ENCODE data around the gene IMMT. TPM values are rescaled to one million over a fixed set of nuclear protein-coding genes. Genes with fewer than 3 reads are reported as not detected.
A peak's percentile ranks its signal among the peaks of the same experiment; 100 is the strongest.

The IMMT gene
- total RNA-seq, 4 donors from 2014 or later = 46.9 to 59.7 (median 56.1) TPM

GRCh38 chr2:86094229-86094628 lies 101.0 kb downstream of the IMMT start:
- no peak for TF ChIP-seq CTCF (IDR thresholded peaks at IDR 0.05; ENCODE audit: low read depth)

Small RNAs within 50 kb of the gene (small RNA-seq; reads per million reads assigned to genes)
- gene MIR4779 (not detected), gene RF00019 (0.49 reads per million), gene SNORD94 (3,586 reads per million, percentile 100 among the genes with 10 or more reads in this experiment)

Other genes with a start within 250 kb of the IMMT start
- gene POLR1A, start 89.6 kb downstream of the IMMT start, total RNA-seq = 10 to 100 TPM in 3 of 4 donors, 1 to 10 TPM in 1; 9.0 to 22.0 (median 15.8) TPM
- gene PTCD3, start 89.2 kb downstream of the IMMT start, total RNA-seq = 100 to 1,000 TPM in 1 of 4 donors, 10 to 100 TPM in 3; 55.7 to 174 (median 66.7) TPM
- 10 to 100 TPM; 15.8 to 30.7 (median 25.5) TPM for gene MRPL35, start 4.0 kb upstream of the IMMT start, total RNA-seq
- gene REEP1, start 142.2 kb upstream of the IMMT start, total RNA-seq = 1 to 10 TPM in 1 of 4 donors, under 1 TPM in 3; 0.17 to 1.1 (median 0.46) TPM
- 10 to 100 TPM; 45.7 to 57.7 (median 51.5) TPM for gene KDM3A, start 245.9 kb upstream of the IMMT start, total RNA-seq

Measured in subcutaneous adipose tissue (tissue), 4 donors.